Measurements from ENCODE around the gene TP73. TPM values are rescaled to one million over a fixed set of nuclear protein-coding genes. Genes with fewer than 3 reads are reported as not detected.

Gene TP73
- total RNA-seq, 1 experiment from 2014 or later = 2.6 TPM

- Histone ChIP-seq H4K20me1 (ENCODE audit: low read length) (no peaks in the 10 kb centered on the region), H3K9ac (ENCODE audit: low read length) (no peak overlapping the region), H3F3A (ENCODE audit: low read length, unreplicated experiment) (no peaks in the 10 kb centered on the region), H3K36me3 (ENCODE audit: low read depth, low read length) (no peaks in the 10 kb centered on the region), H2AFZ (ENCODE audit: low read length) (peak overlapping the region; percentile 34), H3K27ac (ENCODE audit: low read length) (no peak overlapping the region), H3K4me1 (ENCODE audit: insufficient read depth, low read length) (no peaks in the 10 kb centered on the region), H3K79me2 (ENCODE audit: low read length) (no peaks in the 10 kb centered on the region), H3K9me3 (ENCODE audit: low read length) (no peaks in the 10 kb centered on the region), H3K27me3 (ENCODE audit: low read length) (peaks cover 38% of the 10 kb centered on the region), H3K4me2 (ENCODE audit: low read length) (peak overlapping the region; percentile 30), H3K9me2 (replicated peaks; ENCODE audit: low read length) (no peaks in the 10 kb centered on the region), H3K4me3 (ENCODE audit: low read length) (peak overlapping the region; percentile 15; the same call in 1 of the 2 replicates)
- ATAC-seq (peak; percentile 94), DNase-seq (peak; percentile 71)
- POLR2A ChIA-PET (ENCODE audit: unreplicated experiment) = no interaction called here
- BruUV-seq (replicated peaks) = no TSS peak
- peak; percentile 93 for TF ChIP-seq CTCF (conservative IDR thresholded peaks at IDR 0.05; ENCODE audit: low read depth, low read length)
- no peak for TF ChIP-seq EZH2phosphoT487 (IDR thresholded peaks at IDR 0.05; ENCODE audit: borderline replicate concordance, low read length)
- no peak for TF ChIP-seq EZH2 (IDR thresholded peaks at IDR 0.05; ENCODE audit: low read length, unreplicated experiment)
- intact Hi-C loops (cut with micrococcal nuclease) = loop anchor here (1.0 kb wide), 2 partner anchors 29 to 106 kb away; no protein-coding TSS in a partner anchor
- CTCF ChIA-PET = interaction anchor here (1.0 to 1.8 kb wide), 2 partner anchors 29 to 52 kb away, joined by 3 to 15 read pairs; no protein-coding TSS in a partner anchor
Measured at GRCh38 chr1:3695326-3696217, 43.3 kb downstream of the TP73 start.

GRCh38 chr1:3696689-3697088 lies 44.4 kb downstream of the TP73 start:
- Histone ChIP-seq H3K4me1 (ENCODE audit: insufficient read depth, low read length) (no peaks in the 10 kb centered on the region), H3K36me3 (ENCODE audit: low read depth, low read length) (no peaks in the 10 kb centered on the region), H3K9me2 (replicated peaks; ENCODE audit: low read length) (no peaks in the 10 kb centered on the region), H2AFZ (ENCODE audit: low read length) (no peak overlapping the region), H3K27ac (ENCODE audit: low read length) (no peak overlapping the region), H3K27me3 (ENCODE audit: low read length) (peaks cover 41% of the 10 kb centered on the region), H3K9ac (ENCODE audit: low read length) (no peak overlapping the region), H4K20me1 (ENCODE audit: low read length) (no peaks in the 10 kb centered on the region), H3K4me2 (ENCODE audit: low read length) (no peak overlapping the region), H3F3A (ENCODE audit: low read length, unreplicated experiment) (no peaks in the 10 kb centered on the region), H3K4me3 (ENCODE audit: low read length) (no peak overlapping the region), H3K79me2 (ENCODE audit: low read length) (no peaks in the 10 kb centered on the region), H3K9me3 (ENCODE audit: low read length) (no peaks in the 10 kb centered on the region)
- TF ChIP-seq CTCF (conservative IDR thresholded peaks at IDR 0.05; ENCODE audit: low read depth, low read length) = no peak
- no peak for TF ChIP-seq EZH2phosphoT487 (IDR thresholded peaks at IDR 0.05; ENCODE audit: borderline replicate concordance, low read length)
- TF ChIP-seq EZH2 (IDR thresholded peaks at IDR 0.05; ENCODE audit: low read length, unreplicated experiment) = no peak
- DNase-seq = no peak
- no TSS peak for BruUV-seq (replicated peaks)
- no peak for ATAC-seq
- CTCF ChIA-PET = interaction anchor here (0.5 kb wide), 1 partner anchor 18 kb away, joined by 3 read pairs; no protein-coding TSS in a partner anchor
- POLR2A ChIA-PET (ENCODE audit: unreplicated experiment) = no interaction called here
- intact Hi-C loops (cut with micrococcal nuclease) = no loop called here

- H3K27me3 ChIP-seq (ENCODE audit: low read length) = peaks cover 40% of the 10 kb centered on the region
- no peak overlapping the region for H3K27ac ChIP-seq (ENCODE audit: low read length)
- no peaks in the 10 kb centered on the region for H3K4me1 ChIP-seq (ENCODE audit: insufficient read depth, low read length)
- H2AFZ ChIP-seq (ENCODE audit: low read length) = no peak overlapping the region
- no peak overlapping the region for H3K4me3 ChIP-seq (ENCODE audit: low read length)
- BruUV-seq (replicated peaks) = no TSS peak
- no peaks in the 10 kb centered on the region for H3K9me2 ChIP-seq (replicated peaks; ENCODE audit: low read length)
- CTCF ChIA-PET = no interaction called here
- no peaks in the 10 kb centered on the region for H4K20me1 ChIP-seq (ENCODE audit: low read length)
- ATAC-seq = no peak
- H3K79me2 ChIP-seq (ENCODE audit: low read length) = no peaks in the 10 kb centered on the region
- no peak overlapping the region for H3K4me2 ChIP-seq (ENCODE audit: low read length)
- H3K9ac ChIP-seq (ENCODE audit: low read length) = no peak overlapping the region
- no peaks in the 10 kb centered on the region for H3K36me3 ChIP-seq (ENCODE audit: low read depth, low read length)
- intact Hi-C loops (cut with micrococcal nuclease) = no loop called here
- no peak for DNase-seq
- H3F3A ChIP-seq (ENCODE audit: low read length, unreplicated experiment) = no peaks in the 10 kb centered on the region
- POLR2A ChIA-PET (ENCODE audit: unreplicated experiment) = no interaction called here
- no peaks in the 10 kb centered on the region for H3K9me3 ChIP-seq (ENCODE audit: low read length)
- no peak for TF ChIP-seq EZH2 (IDR thresholded peaks at IDR 0.05; ENCODE audit: low read length, unreplicated experiment)
- no peak for TF ChIP-seq CTCF (conservative IDR thresholded peaks at IDR 0.05; ENCODE audit: low read depth, low read length)
- no peak for TF ChIP-seq EZH2phosphoT487 (IDR thresholded peaks at IDR 0.05; ENCODE audit: borderline replicate concordance, low read length)
Measured at GRCh38 chr1:3697104-3697503, 44.8 kb downstream of the TP73 start.

Data from PC-3 (cell line).